Peyer's patch (tissue), 4 donors: ENCODE data around the gene PLEKHO1.
"Not testable (repeated sequence)": the region's sequence is repeated elsewhere in the genome, so short reads cannot be mapped to it uniquely, and the experiment has no call there.

Source experiments
- CTCF ChIP-seq, 6 experiments: fragments of 450-650 bp in 4 of 6; fragments of 200-600 bp in 2 of 6; sonication (generic) in 1 of 6; IDR thresholded peaks; one replicate each; pipeline ENCODE4 v1.5.1; 2017 to 2019; ENCODE audit warnings: antibody characterized with exemption in 6 of 6, mild to moderate bottlenecking in 3 of 6, moderate library complexity in 1 of 6
- POLR2A ChIP-seq, 2 donors: fragments of 450-650 bp; IDR thresholded peaks; one replicate each; pipeline ENCODE4 v1.5.1; 2017; ENCODE audit warnings: antibody characterized with exemption in 2 of 2, mild to moderate bottlenecking in 2 of 2, moderate library complexity in 2 of 2

GRCh38 chr1:150146016-150146415, 3.7 kb upstream of the PLEKHO1 start:
- not testable (repeated sequence) for TF ChIP-seq CTCF, POLR2A (IDR thresholded peaks at IDR 0.05)
